HG02943 (cell line): ENCODE data around the gene ITGA5.

ENCODE experiments used
- ATAC-seq: cut with Tn5 transposase; IDR thresholded peaks from one replicate; pipeline ENCODE4 v1.9.1; 2021; ENCODE audit warnings: mild to moderate bottlenecking, low read depth, moderate library complexity; ENCODE audit not compliant: unreplicated experiment

The ITGA5 gene

GRCh38 chr12:54390668-54391551 lies 28.2 kb downstream of the ITGA5 start:
- no peak for ATAC-seq

- no peak for ATAC-seq
Measured at GRCh38 chr12:54390176-54390667, 28.8 kb downstream of the ITGA5 start.

- no peak for ATAC-seq
Measured at GRCh38 chr12:54389607-54390175, 29.4 kb downstream of the ITGA5 start.

- no peak for ATAC-seq
Measured at GRCh38 chr12:54389134-54389508, 29.9 kb downstream of the ITGA5 start.

GRCh38 chr12:54388237-54389133 lies 30.6 kb downstream of the ITGA5 start:
- no peak for ATAC-seq

- no peak for ATAC-seq
Measured at GRCh38 chr12:54387114-54387467, 32.0 kb downstream of the ITGA5 start.

- ATAC-seq, result no peak
Measured at GRCh38 chr12:54386403-54387113, 32.5 kb downstream of the ITGA5 start.

- ATAC-seq, result no peak
Measured at GRCh38 chr12:54385251-54385914, 33.7 kb downstream of the ITGA5 start.

GRCh38 chr12:54384591-54385041 lies 34.5 kb downstream of the ITGA5 start, which contains the start of gene ZNF385A:
Gene ZNF385A (minus strand): TSS chr12:54384733. CDS start chr12:54384514, 219 bp downstream.
- no peak for ATAC-seq

GRCh38 chr12:54383041-54383609 lies 35.9 kb downstream of the ITGA5 start:
- ATAC-seq, result no peak

GRCh38 chr12:54381136-54381535 lies 37.9 kb downstream of the ITGA5 start:
- no peak for ATAC-seq

- peak; percentile 70 for ATAC-seq
Measured at GRCh38 chr12:54379398-54380201, 39.5 kb downstream of the ITGA5 start.

GRCh38 chr12:54378796-54379397 lies 40.2 kb downstream of the ITGA5 start:
- ATAC-seq, result no peak

- no peak for ATAC-seq
Measured at GRCh38 chr12:54377797-54378515, 41.1 kb downstream of the ITGA5 start.

- no peak for ATAC-seq
Measured at GRCh38 chr12:54377007-54377406, 42.1 kb downstream of the ITGA5 start.

GRCh38 chr12:54376596-54376995 lies 42.5 kb downstream of the ITGA5 start:
- ATAC-seq, result no peak

- ATAC-seq, result no peak
Measured at GRCh38 chr12:54375259-54375579, 43.8 kb downstream of the ITGA5 start.
